ENCODE measurements around the gene NDUFS3. TPM values are rescaled to one million over a fixed set of nuclear protein-coding genes. Genes with fewer than 3 reads are reported as not detected.

The NDUFS3 gene
- polyA plus RNA-seq, 3 donors: 79.7 to 107 (median 104) TPM

- H3K36me3 Mint-ChIP-seq: peaks cover 73 to 96% of the 10 kb centered on the region in 2 donors
- intact Hi-C loops (cut with micrococcal nuclease): loop anchor here in 1 of 2 donors (10.0 kb wide), 1 partner anchor 109 kb away; no protein-coding TSS in a partner anchor
- no peak for TF ChIP-seq CTCF (IDR thresholded peaks at IDR 0.05)
Measured at GRCh38 chr11:47626234-47626633, 47.4 kb downstream of the NDUFS3 start.

DNA sequence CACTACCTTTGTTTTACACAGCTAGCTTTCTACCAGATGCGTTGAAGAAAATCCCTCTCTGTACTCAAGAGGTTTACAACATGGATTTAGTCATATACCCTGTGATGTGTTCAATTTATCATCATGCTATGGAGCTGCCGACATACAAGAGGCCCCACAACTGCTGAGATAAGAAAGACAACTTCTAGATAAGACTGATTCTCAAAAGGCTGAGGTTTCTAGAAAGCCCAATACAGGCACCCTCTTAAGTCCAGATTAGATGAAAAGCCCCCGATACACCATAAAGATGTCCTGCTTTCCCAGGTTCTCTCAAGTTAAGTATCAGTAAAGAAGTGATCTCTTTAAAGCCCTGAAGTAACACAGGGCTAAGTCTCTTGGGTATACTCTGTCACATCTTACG is 49.2 kb downstream of the NDUFS3 start:
- TF ChIP-seq CTCF (IDR thresholded peaks at IDR 0.05): no peak
- H3K36me3 ChIP-seq (replicated peaks in 1 of 2; ENCODE audit: control insufficient read depth in 1 of 2, insufficient read depth in 2 of 2, low read length in 2 of 2): peaks cover 83 to 94% of the 10 kb centered on the region in 2 donors
- H2AFZ ChIP-seq (ENCODE audit: insufficient read depth, low read depth, low read length, poor library complexity, severe bottlenecking): no peak overlapping the region
- WGBS (ENCODE audit: insufficient coverage): 100% methylated on average over 1 of the region's 4 CpGs
- intact Hi-C loops (cut with micrococcal nuclease): loop anchor here in 1 of 2 donors (10.0 kb wide), 1 partner anchor 107 kb away; no protein-coding TSS in a partner anchor
- H3K27ac Mint-ChIP-seq: no peak overlapping the region
- no peaks in the 10 kb centered on the region for H3K4me1 Mint-ChIP-seq
- no peak overlapping the region for H3K4me3 Mint-ChIP-seq
- H3K9ac ChIP-seq (ENCODE audit: insufficient read depth, low read length, poor library complexity, severe bottlenecking): no peak overlapping the region
- H3K36me3 Mint-ChIP-seq: peaks cover 67 to 96% of the 10 kb centered on the region in 2 donors
- no peaks in the 10 kb centered on the region for H3K9me3 ChIP-seq (replicated peaks in 1 of 2; ENCODE audit: control insufficient read depth in 1 of 2, insufficient read depth in 1 of 2, low read length in 2 of 2)
- no peak overlapping the region for H3K27ac ChIP-seq (ENCODE audit: low read depth in 1 of 2, low read length in 2 of 2)
- H3K4me2 ChIP-seq (replicated peaks; ENCODE audit: extremely low read depth, low read length, poor library complexity, severe bottlenecking): no peak overlapping the region
- H3K79me2 ChIP-seq (ENCODE audit: insufficient read depth, low read length): no peaks in the 10 kb centered on the region
- no peaks in the 10 kb centered on the region for H3K27me3 ChIP-seq (ENCODE audit: control insufficient read depth in 2 of 2, insufficient read depth in 2 of 2, low read length in 2 of 2)
- H3K27me3 Mint-ChIP-seq (ENCODE audit: low read depth in 3 of 3): peaks cover 0 to 3% (median 0%) of the 10 kb centered on the region in 3 donors
- no peak overlapping the region for H3K4me3 ChIP-seq (replicated peaks in 1 of 3; ENCODE audit: low read depth in 2 of 3, low read length in 3 of 3)
- H4K20me1 ChIP-seq (ENCODE audit: insufficient read depth, low read length): no peaks in the 10 kb centered on the region
- DNase-seq: no peak
- no peaks in the 10 kb centered on the region for H3K4me1 ChIP-seq (ENCODE audit: control insufficient read depth in 1 of 2, insufficient read depth in 2 of 2, low read length in 2 of 2)
- H3K9me3 Mint-ChIP-seq: no peaks in the 10 kb centered on the region

More at GRCh38 chr11:47626234-47626633, 47.4 kb downstream of the NDUFS3 start:
- Histone ChIP-seq H3K9ac (ENCODE audit: insufficient read depth, low read length, poor library complexity, severe bottlenecking) (no peak overlapping the region), H4K20me1 (ENCODE audit: insufficient read depth, low read length) (no peaks in the 10 kb centered on the region), H3K79me2 (ENCODE audit: insufficient read depth, low read length) (no peaks in the 10 kb centered on the region), H3K27ac (ENCODE audit: low read depth in 1 of 2, low read length in 2 of 2) (no peak overlapping the region), H3K4me2 (replicated peaks; ENCODE audit: extremely low read depth, low read length, poor library complexity, severe bottlenecking) (no peak overlapping the region), H3K36me3 (replicated peaks in 1 of 2; ENCODE audit: control insufficient read depth in 1 of 2, insufficient read depth in 2 of 2, low read length in 2 of 2) (peaks cover 91 to 95% of the 10 kb centered on the region in 2 donors), H3K4me3 (replicated peaks in 1 of 3; ENCODE audit: low read depth in 2 of 3, low read length in 3 of 3) (no peak overlapping the region), H3K27me3 (ENCODE audit: control insufficient read depth in 2 of 2, insufficient read depth in 2 of 2, low read length in 2 of 2) (no peaks in the 10 kb centered on the region), H3K9me3 (replicated peaks in 1 of 2; ENCODE audit: control insufficient read depth in 1 of 2, insufficient read depth in 1 of 2, low read length in 2 of 2) (no peaks in the 10 kb centered on the region), H2AFZ (ENCODE audit: insufficient read depth, low read depth, low read length, poor library complexity, severe bottlenecking) (no peak overlapping the region), H3K4me1 (ENCODE audit: control insufficient read depth in 1 of 2, insufficient read depth in 2 of 2, low read length in 2 of 2) (no peaks in the 10 kb centered on the region)
- H3K27me3 Mint-ChIP-seq (ENCODE audit: low read depth in 3 of 3): peaks cover 0 to 3% (median 0%) of the 10 kb centered on the region in 3 donors
- WGBS (ENCODE audit: insufficient coverage): 95% methylated on average over 4 of the region's 8 CpGs
- no peak for DNase-seq
- H3K4me1 Mint-ChIP-seq: no peaks in the 10 kb centered on the region
- no peaks in the 10 kb centered on the region for H3K9me3 Mint-ChIP-seq
- H3K27ac Mint-ChIP-seq: no peak overlapping the region
- no peak overlapping the region for H3K4me3 Mint-ChIP-seq

Measured in CD14-positive monocyte (primary cell).